ENCODE results near the gene NRBP1.

- TF ChIP-seq, protein P1, sequence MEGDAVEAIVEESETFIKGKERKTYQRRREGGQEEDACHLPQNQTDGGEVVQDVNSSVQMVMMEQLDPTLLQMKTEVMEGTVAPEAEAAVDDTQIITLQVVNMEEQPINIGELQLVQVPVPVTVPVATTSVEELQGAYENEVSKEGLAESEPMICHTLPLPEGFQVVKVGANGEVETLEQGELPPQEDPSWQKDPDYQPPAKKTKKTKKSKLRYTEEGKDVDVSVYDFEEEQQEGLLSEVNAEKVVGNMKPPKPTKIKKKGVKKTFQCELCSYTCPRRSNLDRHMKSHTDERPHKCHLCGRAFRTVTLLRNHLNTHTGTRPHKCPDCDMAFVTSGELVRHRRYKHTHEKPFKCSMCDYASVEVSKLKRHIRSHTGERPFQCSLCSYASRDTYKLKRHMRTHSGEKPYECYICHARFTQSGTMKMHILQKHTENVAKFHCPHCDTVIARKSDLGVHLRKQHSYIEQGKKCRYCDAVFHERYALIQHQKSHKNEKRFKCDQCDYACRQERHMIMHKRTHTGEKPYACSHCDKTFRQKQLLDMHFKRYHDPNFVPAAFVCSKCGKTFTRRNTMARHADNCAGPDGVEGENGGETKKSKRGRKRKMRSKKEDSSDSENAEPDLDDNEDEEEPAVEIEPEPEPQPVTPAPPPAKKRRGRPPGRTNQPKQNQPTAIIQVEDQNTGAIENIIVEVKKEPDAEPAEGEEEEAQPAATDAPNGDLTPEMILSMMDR (IDR thresholded peaks at IDR 0.05), result no peak
- TF ChIP-seq ZFX (IDR thresholded peaks at IDR 0.05; ENCODE audit: borderline replicate concordance), result no peak
Observed at GRCh38 chr2:27409321-27410073, 18.9 kb upstream of the NRBP1 start, which contains the start of gene PPM1G.

All from 22Rv1 (cell line).